GM10266 (cell line): ENCODE results near the gene PIP4K2B.
"Not testable (repeated sequence)": the region's sequence is repeated elsewhere in the genome, so short reads cannot be mapped to it uniquely, and the experiment has no call there.

Experiments used
- DNase-seq: peaks from one replicate; pipeline ENCODE4 v3.0.0; 2012; ENCODE audit errors: extremely low spot score
- CTCF ChIP-seq: IDR thresholded peaks from 2 replicates; pipeline ENCODE4 v1.5.1; 2012; ENCODE audit warnings: mild to moderate bottlenecking, low read depth; ENCODE audit not compliant: control insufficient read depth, insufficient read depth; ENCODE audit errors: missing control alignments

Gene PIP4K2B

GRCh38 chr17:38789185-38789584, 10.2 kb downstream of the PIP4K2B start:
- TF ChIP-seq CTCF = no peak
- DNase-seq = no peak

- not testable (repeated sequence) for DNase-seq
Observed at GRCh38 chr17:38787999-38788398, 11.4 kb downstream of the PIP4K2B start.

- TF ChIP-seq CTCF = no peak
- DNase-seq = no peak
Observed at GRCh38 chr17:38786372-38786771, 13.0 kb downstream of the PIP4K2B start.

- no peak for DNase-seq
- no peak for TF ChIP-seq CTCF
Observed at GRCh38 chr17:38783227-38783626, 16.1 kb downstream of the PIP4K2B start.

GRCh38 chr17:38779965-38780752, 19.2 kb downstream of the PIP4K2B start:
- no peak for DNase-seq
- no peak for TF ChIP-seq CTCF

- TF ChIP-seq CTCF = no peak
Observed at GRCh38 chr17:38777641-38778250, 21.6 kb downstream of the PIP4K2B start.

GRCh38 chr17:38773258-38773657, 26.1 kb downstream of the PIP4K2B start:
- TF ChIP-seq CTCF = no peak
- DNase-seq = no peak

More at GRCh38 chr17:38777641-38778250, 21.6 kb downstream of the PIP4K2B start:
- no peak for DNase-seq
